Measurements from ENCODE around the gene ATP11B. TPM values are rescaled to one million over a fixed set of nuclear protein-coding genes. Genes with fewer than 3 reads are reported as not detected.

The ATP11B gene
- total RNA-seq: 71.7 to 73.2 TPM (median 71.9 TPM) in 3 replicates
- long read RNA-seq, full-length matches to known transcripts: 25 of 57 reads
- long read RNA-seq, partial matches to known transcripts: 16 of 57 reads
- long read RNA-seq, other reads (novel, unspliced or antisense): 16 of 57 reads

- peak within 1 kb of the TSS; percentile 99 for H3K27ac Mint-ChIP-seq (ENCODE audit: unreplicated experiment)
- H3K4me3 Mint-ChIP-seq (ENCODE audit: unreplicated experiment): peak within 1 kb of the TSS; percentile 93
- H3K4me1 Mint-ChIP-seq (ENCODE audit: low read depth): peaks cover 40% of the 10 kb centered on the region
These were observed at the start of gene ATP11B for GRCh38 chr3:182792901-182793662. Gene ATP11B (plus strand): TSS chr3:182793504. CDS start chr3:182793760, 256 bp downstream.

GRCh38 chr3:182746959-182747358 is 46.3 kb upstream of the ATP11B start:
- Mint-ChIP-seq H3K9me3 (ENCODE audit: low read depth) (peaks cover 2% of the 10 kb centered on the region), H3K4me1 (ENCODE audit: low read depth) (no peaks in the 10 kb centered on the region), H3K27me3 (ENCODE audit: low read depth) (no peaks in the 10 kb centered on the region), H3K36me3 (ENCODE audit: low read depth) (no peaks in the 10 kb centered on the region), H3K27ac (ENCODE audit: unreplicated experiment) (no peak overlapping the region), H3K4me3 (ENCODE audit: unreplicated experiment) (no peak overlapping the region)
- DNase-seq (ENCODE audit: low spot score): no peak
- TF ChIP-seq CTCF (IDR thresholded peaks at IDR 0.05): no peak

More at GRCh38 chr3:182792901-182793662, at the start of gene ATP11B:
- DNase-seq (ENCODE audit: low spot score): no peak
- H3K36me3 Mint-ChIP-seq (ENCODE audit: low read depth): no peaks in the 10 kb centered on the region
- no peaks in the 10 kb centered on the region for H3K9me3 Mint-ChIP-seq (ENCODE audit: low read depth)
- H3K27me3 Mint-ChIP-seq (ENCODE audit: low read depth): no peaks in the 10 kb centered on the region
- no peak for TF ChIP-seq CTCF (IDR thresholded peaks at IDR 0.05)

- peaks cover 8% of the 10 kb centered on the region for H3K9me3 Mint-ChIP-seq (ENCODE audit: low read depth)
- peaks cover 35% of the 10 kb centered on the region for H3K4me1 Mint-ChIP-seq (ENCODE audit: low read depth)
- DNase-seq (ENCODE audit: low spot score): no peak
- H3K36me3 Mint-ChIP-seq (ENCODE audit: low read depth): no peaks in the 10 kb centered on the region
- H3K27me3 Mint-ChIP-seq (ENCODE audit: low read depth): no peaks in the 10 kb centered on the region
- H3K4me3 Mint-ChIP-seq (ENCODE audit: unreplicated experiment): no peak overlapping the region
- peak overlapping the region; percentile 89 for H3K27ac Mint-ChIP-seq (ENCODE audit: unreplicated experiment)
- TF ChIP-seq CTCF (IDR thresholded peaks at IDR 0.05): no peak
These were observed 38.0 kb upstream of the ATP11B start for GRCh38 chr3:182755308-182755707.

- Mint-ChIP-seq H3K4me3 (ENCODE audit: unreplicated experiment) (no peak overlapping the region), H3K9me3 (ENCODE audit: low read depth) (peaks cover 8% of the 10 kb centered on the region), H3K4me1 (ENCODE audit: low read depth) (peaks cover 35% of the 10 kb centered on the region), H3K36me3 (ENCODE audit: low read depth) (no peaks in the 10 kb centered on the region), H3K27me3 (ENCODE audit: low read depth) (no peaks in the 10 kb centered on the region), H3K27ac (ENCODE audit: unreplicated experiment) (peak overlapping the region; percentile 89)
- no peak for DNase-seq (ENCODE audit: low spot score)
- no peak for TF ChIP-seq CTCF (IDR thresholded peaks at IDR 0.05)
These were observed 37.6 kb upstream of the ATP11B start for GRCh38 chr3:182755712-182756111.

- H3K27ac Mint-ChIP-seq (ENCODE audit: unreplicated experiment): no peak overlapping the region
- no peak for DNase-seq (ENCODE audit: low spot score)
- no peaks in the 10 kb centered on the region for H3K36me3 Mint-ChIP-seq (ENCODE audit: low read depth)
- peaks cover 12% of the 10 kb centered on the region for H3K4me1 Mint-ChIP-seq (ENCODE audit: low read depth)
- no peaks in the 10 kb centered on the region for H3K27me3 Mint-ChIP-seq (ENCODE audit: low read depth)
- H3K4me3 Mint-ChIP-seq (ENCODE audit: unreplicated experiment): no peak overlapping the region
- H3K9me3 Mint-ChIP-seq (ENCODE audit: low read depth): no peaks in the 10 kb centered on the region
- TF ChIP-seq CTCF (IDR thresholded peaks at IDR 0.05): no peak
These were observed 32.6 kb upstream of the ATP11B start for GRCh38 chr3:182760576-182761164.
